ENCODE results near the gene GARIN3. TPM values are rescaled to one million over a fixed set of nuclear protein-coding genes. Genes with fewer than 3 reads are reported as not detected.

The GARIN3 gene
- total and polyA plus RNA-seq, 9 of the 15 experiments (the other 6 are each of a cell fraction or from before 2014, with no cell fraction given), result not detected

DNA sequence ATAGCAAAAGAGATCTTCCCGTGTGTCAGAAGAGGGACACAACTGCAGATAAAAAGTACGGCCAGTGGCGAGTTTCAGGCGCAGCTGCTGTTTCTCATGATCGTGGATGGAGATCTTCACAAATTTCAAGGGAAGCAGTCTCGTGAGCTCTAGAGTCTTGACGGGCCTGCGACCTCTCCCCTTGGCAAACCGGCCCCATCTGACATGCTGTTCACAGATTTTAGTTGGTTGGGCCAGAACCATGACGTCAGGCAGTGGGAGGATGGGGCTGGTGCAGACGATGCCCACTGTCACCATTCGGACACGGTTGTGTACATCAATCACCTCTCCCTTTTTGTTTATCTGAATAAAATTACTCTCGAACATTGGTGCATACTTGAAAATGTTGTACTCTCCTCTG is 396 bp downstream of the GARIN3 start (continued):
- no peak for TF ChIP-seq ZNF586 (CRISPR knock-in tag; conservative IDR thresholded peaks at IDR 0.05)
- TF ChIP-seq FOXJ2 (tag; IDR thresholded peaks at IDR 0.05), result no peak
- TF ChIP-seq, protein P1, sequence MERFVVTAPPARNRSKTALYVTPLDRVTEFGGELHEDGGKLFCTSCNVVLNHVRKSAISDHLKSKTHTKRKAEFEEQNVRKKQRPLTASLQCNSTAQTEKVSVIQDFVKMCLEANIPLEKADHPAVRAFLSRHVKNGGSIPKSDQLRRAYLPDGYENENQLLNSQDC (CRISPR knock-in tag; IDR thresholded peaks at IDR 0.05), result no peak
- TF ChIP-seq ZNF668 (CRISPR knock-in tag; IDR thresholded peaks at IDR 0.05), result no peak

DNA sequence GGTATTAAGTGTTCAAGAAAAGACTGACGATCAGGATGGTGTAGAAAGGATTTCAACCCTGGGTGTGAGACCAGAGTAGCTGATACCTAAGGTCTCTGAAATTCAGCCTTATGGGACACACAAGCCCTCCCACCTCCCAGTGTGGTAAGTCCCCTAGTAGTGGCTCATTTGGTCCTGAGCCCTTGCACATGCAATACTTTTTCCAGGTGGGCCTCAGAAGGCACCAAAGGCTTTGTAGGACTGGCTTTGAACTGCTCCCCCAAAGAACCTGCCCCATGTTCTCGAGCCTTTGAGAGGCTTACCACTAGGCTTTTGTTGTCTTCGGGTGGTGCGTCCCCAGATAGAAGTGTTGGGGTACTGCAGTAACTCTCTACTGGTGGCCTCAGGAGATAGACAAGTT is 803 bp downstream of the GARIN3 start:
- ChIA-PET CTCF (ENCODE audit: low intra/inter-chr PET ratio) (no interaction called here), POLR2A (no interaction called here)
- Histone ChIP-seq H3K9ac (ENCODE audit: insufficient read depth in 1 of 2, low read depth in 2 of 2, low read length in 2 of 2) (no peak overlapping the region), H3K4me3 (no peak overlapping the region), H3K4me2 (ENCODE audit: insufficient read depth, low read length) (no peak overlapping the region), H3K79me2 (ENCODE audit: control insufficient read depth, insufficient read depth, low read length) (no peaks in the 10 kb centered on the region), H3K27me3 (ENCODE audit: control insufficient read depth in 2 of 2, insufficient read depth in 2 of 2, low read length in 2 of 2) (peaks cover 9 to 35% of the 10 kb centered on the region in 2 experiments; a peak in 3 of 5 replicates), H3K36me3 (ENCODE audit: control insufficient read depth, insufficient read depth, low read length) (no peaks in the 10 kb centered on the region), H3K4me1 (replicated peaks in 1 of 2; ENCODE audit: control insufficient read depth in 2 of 2, insufficient read depth in 2 of 2, low read length in 2 of 2) (no peaks in the 10 kb centered on the region), H3K9me1 (ENCODE audit: control insufficient read depth, insufficient read depth, low read length) (no peaks in the 10 kb centered on the region), H4K20me1 (replicated peaks; ENCODE audit: control insufficient read depth, insufficient read depth, low read length) (no peaks in the 10 kb centered on the region), H3K27ac (ENCODE audit: extremely low read depth, low read depth, low read length) (no peak overlapping the region), H2AFZ (ENCODE audit: low read depth, low read length) (no peak overlapping the region), H3K9me3 (replicated peaks; ENCODE audit: control insufficient read depth, insufficient read depth, low read depth, low read length) (no peaks in the 10 kb centered on the region)
- in situ Hi-C loops (cut with MboI), result no loop called here
- DNase-seq (ENCODE audit: extremely low read depth in 1 of 4, low spot score in 3 of 4), result no peak
- intact Hi-C loops (cut with micrococcal nuclease), result no loop called here
- WGBS (ENCODE audit: insufficient coverage, low coverage, missing lambda C conversion rate), result 6% methylated on average over 4 of the region's 4 CpGs
- FAIRE-seq, result no peak
- no TSS peak for BruUV-seq (replicated peaks)
- no peak for ATAC-seq
- TF ChIP-seq PCBP1 (IDR thresholded peaks at IDR 0.05; ENCODE audit: low read depth, low read length, poor library complexity, severe bottlenecking) (no peak), ELF4 (CRISPR knock-in tag; IDR thresholded peaks at IDR 0.05) (no peak), MAFG (tag; conservative IDR thresholded peaks at IDR 0.05) (no peak), BHLHE40 (IDR thresholded peaks at IDR 0.05; ENCODE audit: low read length) (no peak), ZNF217 (CRISPR knock-in tag; IDR thresholded peaks at IDR 0.05) (no peak), CHD4 (IDR thresholded peaks at IDR 0.05; ENCODE audit: insufficient read depth, insufficient replicate concordance, low read depth, low read length, poor library complexity, severe bottlenecking) (no peak), MCM7 (IDR thresholded peaks at IDR 0.05) (no peak), SREBF1 (IDR thresholded peaks at IDR 0.05; ENCODE audit: borderline replicate concordance, low read depth, low read length) (no peak), ZNF764 (CRISPR knock-in tag; IDR thresholded peaks at IDR 0.05; ENCODE audit: low read depth) (no peak)
- TF ChIP-seq, protein P2, sequence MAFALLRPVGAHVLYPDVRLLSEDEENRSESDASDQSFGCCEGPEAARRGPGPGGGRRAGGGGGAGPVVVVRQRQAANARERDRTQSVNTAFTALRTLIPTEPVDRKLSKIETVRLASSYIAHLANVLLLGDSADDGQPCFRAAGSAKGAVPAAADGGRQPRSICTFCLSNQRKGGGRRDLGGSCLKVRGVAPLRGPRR (CRISPR knock-in tag; IDR thresholded peaks at IDR 0.05), result no peak
- TF ChIP-seq, protein P3, sequence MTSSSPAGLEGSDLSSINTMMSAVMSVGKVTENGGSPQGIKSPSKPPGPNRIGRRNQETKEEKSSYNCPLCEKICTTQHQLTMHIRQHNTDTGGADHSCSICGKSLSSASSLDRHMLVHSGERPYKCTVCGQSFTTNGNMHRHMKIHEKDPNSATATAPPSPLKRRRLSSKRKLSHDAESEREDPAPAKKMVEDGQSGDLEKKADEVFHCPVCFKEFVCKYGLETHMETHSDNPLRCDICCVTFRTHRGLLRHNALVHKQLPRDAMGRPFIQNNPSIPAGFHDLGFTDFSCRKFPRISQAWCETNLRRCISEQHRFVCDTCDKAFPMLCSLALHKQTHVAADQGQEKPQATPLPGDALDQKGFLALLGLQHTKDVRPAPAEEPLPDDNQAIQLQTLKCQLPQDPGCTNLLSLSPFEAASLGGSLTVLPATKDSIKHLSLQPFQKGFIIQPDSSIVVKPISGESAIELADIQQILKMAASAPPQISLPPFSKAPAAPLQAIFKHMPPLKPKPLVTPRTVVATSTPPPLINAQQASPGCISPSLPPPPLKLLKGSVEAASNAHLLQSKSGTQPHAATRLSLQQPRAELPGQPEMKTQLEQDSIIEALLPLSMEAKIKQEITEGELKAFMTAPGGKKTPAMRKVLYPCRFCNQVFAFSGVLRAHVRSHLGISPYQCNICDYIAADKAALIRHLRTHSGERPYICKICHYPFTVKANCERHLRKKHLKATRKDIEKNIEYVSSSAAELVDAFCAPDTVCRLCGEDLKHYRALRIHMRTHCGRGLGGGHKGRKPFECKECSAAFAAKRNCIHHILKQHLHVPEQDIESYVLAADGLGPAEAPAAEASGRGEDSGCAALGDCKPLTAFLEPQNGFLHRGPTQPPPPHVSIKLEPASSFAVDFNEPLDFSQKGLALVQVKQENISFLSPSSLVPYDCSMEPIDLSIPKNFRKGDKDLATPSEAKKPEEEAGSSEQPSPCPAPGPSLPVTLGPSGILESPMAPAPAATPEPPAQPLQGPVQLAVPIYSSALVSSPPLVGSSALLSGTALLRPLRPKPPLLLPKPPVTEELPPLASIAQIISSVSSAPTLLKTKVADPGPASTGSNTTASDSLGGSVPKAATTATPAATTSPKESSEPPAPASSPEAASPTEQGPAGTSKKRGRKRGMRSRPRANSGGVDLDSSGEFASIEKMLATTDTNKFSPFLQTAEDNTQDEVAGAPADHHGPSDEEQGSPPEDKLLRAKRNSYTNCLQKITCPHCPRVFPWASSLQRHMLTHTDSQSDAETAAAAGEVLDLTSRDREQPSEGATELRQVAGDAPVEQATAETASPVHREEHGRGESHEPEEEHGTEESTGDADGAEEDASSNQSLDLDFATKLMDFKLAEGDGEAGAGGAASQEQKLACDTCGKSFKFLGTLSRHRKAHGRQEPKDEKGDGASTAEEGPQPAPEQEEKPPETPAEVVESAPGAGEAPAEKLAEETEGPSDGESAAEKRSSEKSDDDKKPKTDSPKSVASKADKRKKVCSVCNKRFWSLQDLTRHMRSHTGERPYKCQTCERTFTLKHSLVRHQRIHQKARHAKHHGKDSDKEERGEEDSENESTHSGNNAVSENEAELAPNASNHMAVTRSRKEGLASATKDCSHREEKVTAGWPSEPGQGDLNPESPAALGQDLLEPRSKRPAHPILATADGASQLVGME (CRISPR knock-in tag; IDR thresholded peaks at IDR 0.05), result no peak
